ENCODE measurements around the gene PPM1H. TPM values are rescaled to one million over a fixed set of nuclear protein-coding genes. Genes with fewer than 3 reads are reported as not detected.
"Not testable (repeated sequence)": the region's sequence is repeated elsewhere in the genome, so short reads cannot be mapped to it uniquely, and the experiment has no call there.

PPM1H gene
- total RNA-seq, 1 donor from 2014 or later, result 8.3 TPM

- intact Hi-C loops (cut with DNase I), result no loop called here
- ATAC-seq (no peak), DNase-seq (ENCODE audit: missing footprints) (no peak)
Measured at GRCh38 chr12:62691309-62691708, 243.6 kb downstream of the PPM1H start.

GRCh38 chr12:62689042-62689839, 245.7 kb downstream of the PPM1H start:
- ATAC-seq (no peak), DNase-seq (ENCODE audit: missing footprints) (no peak)
- intact Hi-C loops (cut with DNase I), result no loop called here

GRCh38 chr12:62686938-62687337, 248.0 kb downstream of the PPM1H start:
- no peak for DNase-seq (ENCODE audit: missing footprints)
- no peak for ATAC-seq
- intact Hi-C loops (cut with DNase I), result no loop called here

GRCh38 chr12:62684570-62685295, 250.2 kb downstream of the PPM1H start:
- intact Hi-C loops (cut with DNase I), result no loop called here
- ATAC-seq, result peak; percentile 81
- DNase-seq (ENCODE audit: missing footprints), result peak; percentile 85

GRCh38 chr12:62683776-62684569, 251.0 kb downstream of the PPM1H start:
- DNase-seq (ENCODE audit: missing footprints) (peak; percentile 87), ATAC-seq (peak; percentile 95)
- intact Hi-C loops (cut with DNase I), result no loop called here

GRCh38 chr12:62681306-62681705, 253.6 kb downstream of the PPM1H start:
- ATAC-seq (no peak), DNase-seq (ENCODE audit: missing footprints) (no peak)
- intact Hi-C loops (cut with DNase I), result no loop called here

GRCh38 chr12:62679608-62680007, 255.3 kb downstream of the PPM1H start:
- intact Hi-C loops (cut with DNase I), result no loop called here
- DNase-seq (ENCODE audit: missing footprints) (no peak), ATAC-seq (no peak)

GRCh38 chr12:62677355-62677754, 257.6 kb downstream of the PPM1H start:
- intact Hi-C loops (cut with DNase I), result no loop called here
- ATAC-seq, result no peak
- no peak for DNase-seq (ENCODE audit: missing footprints)

- DNase-seq (ENCODE audit: missing footprints) (no peak), ATAC-seq (no peak)
- intact Hi-C loops (cut with DNase I), result no loop called here
Measured at GRCh38 chr12:62676521-62677307, 258.2 kb downstream of the PPM1H start.

GRCh38 chr12:62673028-62673815, 261.7 kb downstream of the PPM1H start:
- intact Hi-C loops (cut with DNase I), result no loop called here
- no peak for DNase-seq (ENCODE audit: missing footprints)
- no peak for ATAC-seq

GRCh38 chr12:62670986-62671720, 263.8 kb downstream of the PPM1H start:
- intact Hi-C loops (cut with DNase I), result no loop called here
- DNase-seq (ENCODE audit: missing footprints), result no peak

GRCh38 chr12:62668782-62669181, 266.2 kb downstream of the PPM1H start:
- no peak for DNase-seq (ENCODE audit: missing footprints)
- intact Hi-C loops (cut with DNase I), result no loop called here
- ATAC-seq, result no peak

More at GRCh38 chr12:62670986-62671720, 263.8 kb downstream of the PPM1H start:
- ATAC-seq, result no peak

- intact Hi-C loops (cut with DNase I); DNase-seq (ENCODE audit: missing footprints); ATAC-seq: not testable (repeated sequence)
Measured at GRCh38 chr12:62664951-62665350, 270.0 kb downstream of the PPM1H start.

GRCh38 chr12:62660756-62661155, 274.2 kb downstream of the PPM1H start:
- DNase-seq (ENCODE audit: missing footprints) (no peak), ATAC-seq (no peak)
- intact Hi-C loops (cut with DNase I), result no loop called here

- ATAC-seq (no peak), DNase-seq (ENCODE audit: missing footprints) (no peak)
- intact Hi-C loops (cut with DNase I), result no loop called here
Measured at GRCh38 chr12:62659453-62660295, 275.3 kb downstream of the PPM1H start.

- ATAC-seq, result no peak
- no peak for DNase-seq (ENCODE audit: missing footprints)
- intact Hi-C loops (cut with DNase I), result no loop called here
Measured at GRCh38 chr12:62658910-62659309, 276.0 kb downstream of the PPM1H start.

- intact Hi-C loops (cut with DNase I), result no loop called here
- DNase-seq (ENCODE audit: missing footprints) (no peak), ATAC-seq (no peak)
Measured at GRCh38 chr12:62657363-62657632, 277.7 kb downstream of the PPM1H start.
